ENCODE data around the gene FANCI.

Gene FANCI

GRCh38 chr15:89320200-89320599 is 76.4 kb downstream of the FANCI start:
- Histone ChIP-seq H3K9me3 (ENCODE audit: severe bottlenecking) (no peaks in the 10 kb centered on the region), H3K4me3 (ENCODE audit: severe bottlenecking) (no peak overlapping the region), H3K4me1 (ENCODE audit: insufficient read depth, poor library complexity, severe bottlenecking) (no peaks in the 10 kb centered on the region), H3K36me3 (ENCODE audit: low read depth) (peaks cover 98% of the 10 kb centered on the region), H3K27me3 (ENCODE audit: insufficient read depth, poor library complexity, severe bottlenecking) (no peaks in the 10 kb centered on the region), H3K27ac (ENCODE audit: poor library complexity, severe bottlenecking) (no peak overlapping the region)
- no peak for DNase-seq (ENCODE audit: low spot score)
- TF ChIP-seq CTCF (IDR thresholded peaks at IDR 0.05; ENCODE audit: poor library complexity, severe bottlenecking), result no peak
- ATAC-seq (ENCODE audit: low read depth), result no peak

- H3K27me3 ChIP-seq (ENCODE audit: insufficient read depth, poor library complexity, severe bottlenecking), result no peaks in the 10 kb centered on the region
- H3K9me3 ChIP-seq (ENCODE audit: severe bottlenecking), result no peaks in the 10 kb centered on the region
- no peak overlapping the region for H3K27ac ChIP-seq (ENCODE audit: poor library complexity, severe bottlenecking)
- peaks cover 98% of the 10 kb centered on the region for H3K36me3 ChIP-seq (ENCODE audit: low read depth)
- no peak overlapping the region for H3K4me3 ChIP-seq (ENCODE audit: severe bottlenecking)
- H3K4me1 ChIP-seq (ENCODE audit: insufficient read depth, poor library complexity, severe bottlenecking), result no peaks in the 10 kb centered on the region
- ATAC-seq (ENCODE audit: low read depth) (no peak), DNase-seq (ENCODE audit: low spot score) (no peak)
- TF ChIP-seq CTCF (IDR thresholded peaks at IDR 0.05; ENCODE audit: poor library complexity, severe bottlenecking), result peak; percentile 12
These were observed 78.0 kb downstream of the FANCI start for GRCh38 chr15:89321521-89322410.

- ATAC-seq (ENCODE audit: low read depth) (no peak), DNase-seq (ENCODE audit: low spot score) (no peak)
- Histone ChIP-seq H3K27me3 (ENCODE audit: insufficient read depth, poor library complexity, severe bottlenecking) (no peaks in the 10 kb centered on the region), H3K9me3 (ENCODE audit: severe bottlenecking) (no peaks in the 10 kb centered on the region), H3K36me3 (ENCODE audit: low read depth) (peaks cover 98% of the 10 kb centered on the region), H3K27ac (ENCODE audit: poor library complexity, severe bottlenecking) (no peak overlapping the region), H3K4me3 (ENCODE audit: severe bottlenecking) (no peak overlapping the region), H3K4me1 (ENCODE audit: insufficient read depth, poor library complexity, severe bottlenecking) (no peaks in the 10 kb centered on the region)
- TF ChIP-seq CTCF (IDR thresholded peaks at IDR 0.05; ENCODE audit: poor library complexity, severe bottlenecking), result no peak
These were observed 79.0 kb downstream of the FANCI start for GRCh38 chr15:89322822-89323221.

GRCh38 chr15:89323825-89324224 is 80.0 kb downstream of the FANCI start:
- Histone ChIP-seq H3K9me3 (ENCODE audit: severe bottlenecking) (no peaks in the 10 kb centered on the region), H3K36me3 (ENCODE audit: low read depth) (peaks cover 98% of the 10 kb centered on the region), H3K4me3 (ENCODE audit: severe bottlenecking) (no peak overlapping the region), H3K27me3 (ENCODE audit: insufficient read depth, poor library complexity, severe bottlenecking) (no peaks in the 10 kb centered on the region), H3K27ac (ENCODE audit: poor library complexity, severe bottlenecking) (no peak overlapping the region), H3K4me1 (ENCODE audit: insufficient read depth, poor library complexity, severe bottlenecking) (no peaks in the 10 kb centered on the region)
- DNase-seq (ENCODE audit: low spot score), result no peak
- no peak for ATAC-seq (ENCODE audit: low read depth)
- TF ChIP-seq CTCF (IDR thresholded peaks at IDR 0.05; ENCODE audit: poor library complexity, severe bottlenecking), result no peak
